Ovary (tissue), 9 donors: ENCODE results near the gene CLCN6. TPM values are rescaled to one million over a fixed set of nuclear protein-coding genes. Genes with fewer than 3 reads are reported as not detected.

Experiments used
- DNase-seq, 5 donors: peaks; one replicate each; pipeline ENCODE4 v3.0.0-alpha.2; 2019 to 2020
- H3K27ac ChIP-seq, 2 donors: fragments of 200-600 bp; one replicate each; pipeline versions ENCODE4 v1.5.1 to v1.8.0; 2019 to 2022
- H3K27me3 ChIP-seq: fragments of 200-600 bp; one replicate; pipeline ENCODE4 v1.8.0; 2022
- H3K36me3 ChIP-seq: fragments of 200-600 bp; sonication (generic); one replicate; pipeline ENCODE4 v1.5.1; 2019
- H3K4me1 ChIP-seq: one replicate; pipeline ENCODE4 v1.8.1; 2013; ENCODE audit warnings: mild to moderate bottlenecking, moderate library complexity; ENCODE audit not compliant: insufficient read depth
- H3K4me3 ChIP-seq: fragments of 200-600 bp; sonication (generic); one replicate; pipeline ENCODE4 v1.5.1; 2017
- H3K9me3 ChIP-seq, 2 donors: fragments of 200-600 bp in 1 of 2; sonication (generic) in 1 of 2; one replicate each; pipeline versions ENCODE4 v1.5.1 to v1.8.1; 2013 to 2019; ENCODE audit warnings: mild to moderate bottlenecking in 1 of 2, moderate library complexity in 1 of 2
- CTCF ChIP-seq, 3 donors: fragments of 450-650 bp in 2 of 3; fragments of 200-600 bp in 1 of 3; IDR thresholded peaks; one replicate each; pipeline versions ENCODE4 v1.5.1 to v1.8.0; 2016 to 2022; ENCODE audit warnings: antibody characterized with exemption in 3 of 3, mild to moderate bottlenecking in 1 of 3
- EP300 ChIP-seq: sonication (generic); formaldehyde crosslinking; IDR thresholded peaks from one replicate; pipeline ENCODE4 v1.6.1; 2017; ENCODE audit warnings: antibody characterized with exemption
- POLR2A ChIP-seq: fragments of 450-650 bp; IDR thresholded peaks from one replicate; pipeline ENCODE4 v1.6.1; 2017; ENCODE audit warnings: antibody characterized with exemption, mild to moderate bottlenecking, moderate library complexity
- WGBS, 3 donors: extraction: QIAGEN DNeasy Blood & Tissue Kit in 1 of 3; methylation state at CpG; one replicate each; pipeline versions ENCODE4 v1.1.5 to v1.1.7; 2013 to 2017; 5-methylcytosine and 5-hydroxymethylcytosine counted together
- intact Hi-C, 4 donors: fragments of 100-400 bp; cut with DNase I; formaldehyde crosslinking; loops; one replicate each; pipeline versions ENCODE4 v1.11.0 to v1.15.1; 2022 to 2023
- polyA plus RNA-seq, 2 donors: library from polyadenylated mRNA; stranded (reverse); fragments of 200-250 nt in 1 of 2; fragments of 350-450 nt in 1 of 2; fragmentation: Illumina TruSeq in 1 of 2; extraction: RNeasy Lipid Tissue Mini Kit (QIAGEN cat#74804) in 1 of 2; gene quantifications; one replicate each; pipeline ENCODE4 v1.2.3, GENCODE V29; 2013 to 2014
- total RNA-seq, 7 donors: library from RNA; depleted of rRNA in 2 of 7; stranded (reverse); fragments of >200 nt in 2 of 7; fragmentation: NEBNext Ultra II Directional in 3 of 7; extraction: Animal tissue kit (Norgen Biotek cat#: 25700) in 3 of 7; gene quantifications; one replicate each; pipeline versions ENCODE4 v1.1.0 to v1.2.4, GENCODE V29; 2016 to 2023
- donor health status: DM: no; HTN: no; CAD: no; lungs with moderate emphysema.
- donor health status: DM: no; HTN: no; CAD: no.
- donor health status: Bipolar disorder and iron deficiency.
- donor health status: DM: yes; HTN: yes; CAD: no.
- donor health status: DM: no; HTN: no; CAD: no.
- donor health status: DM: yes; HTN: yes; CAD: no.

Gene CLCN6
- total and polyA plus RNA-seq, 9 donors, result 11.7 to 39.7 (median 25.6) TPM

- Histone ChIP-seq H3K27ac (no peak overlapping the region), H3K9me3 (no peaks in the 10 kb centered on the region), H3K36me3 (no peaks in the 10 kb centered on the region), H3K4me1 (peaks cover 3% of the 10 kb centered on the region), H3K4me3 (no peak overlapping the region), H3K27me3 (no peaks in the 10 kb centered on the region)
- no peak for DNase-seq
- TF ChIP-seq EP300 (no peak), POLR2A (no peak), CTCF (IDR thresholded peaks at IDR 0.05) (no peak)
- intact Hi-C loops, result no loop called here
- 78 to 85% (median 80%) methylated on average over 4 of the region's 4 CpGs for WGBS, 3 donors
These were observed 36.7 kb upstream of the CLCN6 start for GRCh38 chr1:11769274-11769673.

GRCh38 chr1:11770011-11770410, 36.0 kb upstream of the CLCN6 start:
- no peak overlapping the region for H3K27ac ChIP-seq
- intact Hi-C loops, result no loop called here
- DNase-seq, result no peak

GRCh38 chr1:11771481-11772043, 34.4 kb upstream of the CLCN6 start:
- WGBS, 3 donors, result 63 to 73% (median 69%) methylated on average over 11 of the region's 11 CpGs

More at GRCh38 chr1:11770011-11770410, 36.0 kb upstream of the CLCN6 start:
- Histone ChIP-seq H3K36me3 (no peaks in the 10 kb centered on the region), H3K4me3 (no peak overlapping the region), H3K27me3 (no peaks in the 10 kb centered on the region), H3K4me1 (peaks cover 3% of the 10 kb centered on the region), H3K9me3 (no peaks in the 10 kb centered on the region)
- TF ChIP-seq EP300 (no peak), CTCF (IDR thresholded peaks at IDR 0.05) (no peak), POLR2A (no peak)

GRCh38 chr1:11772458-11772857, 33.5 kb upstream of the CLCN6 start:
- intact Hi-C loops, result no loop called here

More at GRCh38 chr1:11771481-11772043, 34.4 kb upstream of the CLCN6 start:
- Histone ChIP-seq H3K9me3 (no peaks in the 10 kb centered on the region), H3K4me1 (peaks cover 3% of the 10 kb centered on the region), H3K27me3 (no peaks in the 10 kb centered on the region), H3K36me3 (no peaks in the 10 kb centered on the region), H3K4me3 (no peak overlapping the region), H3K27ac (no peak overlapping the region)
- DNase-seq, result no peak
- TF ChIP-seq POLR2A (no peak), EP300 (no peak)
- intact Hi-C loops, result no loop called here

More at GRCh38 chr1:11772458-11772857, 33.5 kb upstream of the CLCN6 start:
- no peaks in the 10 kb centered on the region for H3K27me3 ChIP-seq
- H3K36me3 ChIP-seq, result no peaks in the 10 kb centered on the region
- 62 to 63% (median 62%) methylated on average over 5 of the region's 5 CpGs for WGBS, 3 donors
- peaks cover 3% of the 10 kb centered on the region for H3K4me1 ChIP-seq
- DNase-seq, result no peak
- TF ChIP-seq EP300 (no peak), POLR2A (no peak), CTCF (IDR thresholded peaks at IDR 0.05) (no peak)
- no peaks in the 10 kb centered on the region for H3K9me3 ChIP-seq
- H3K4me3 ChIP-seq, result no peak overlapping the region
- H3K27ac ChIP-seq, result no peak overlapping the region
